Measurements from ENCODE around the gene SEPTIN12.

SEPTIN12 gene

GRCh38 chr16:4796982-4797804 lies 9.0 kb upstream of the SEPTIN12 start:
- H3K27me3 ChIP-seq (ENCODE audit: insufficient read depth, low read length, poor library complexity, severe bottlenecking), result no peaks in the 10 kb centered on the region
- no peak for TF ChIP-seq CTCF (conservative IDR thresholded peaks at IDR 0.05; ENCODE audit: low read length)
- TF ChIP-seq EZH2phosphoT487 (IDR thresholded peaks at IDR 0.05; ENCODE audit: borderline replicate concordance), result no peak
- no peaks in the 10 kb centered on the region for H3K9me3 ChIP-seq (ENCODE audit: insufficient read depth, low read depth, low read length)
- no peaks in the 10 kb centered on the region for H3K4me1 ChIP-seq (ENCODE audit: insufficient read depth, low read length, poor library complexity, severe bottlenecking)
- H3K4me2 ChIP-seq (ENCODE audit: low read depth, low read length, poor library complexity, severe bottlenecking), result no peak overlapping the region
- H3F3A ChIP-seq (ENCODE audit: low read depth), result no peaks in the 10 kb centered on the region
- no peak overlapping the region for H3K4me3 ChIP-seq (ENCODE audit: low read length, poor library complexity, severe bottlenecking)
- H3K9ac ChIP-seq (ENCODE audit: low read depth, low read length, poor library complexity, severe bottlenecking), result no peak overlapping the region
- H3K79me2 ChIP-seq (ENCODE audit: insufficient read depth, low read length), result no peaks in the 10 kb centered on the region
- no peaks in the 10 kb centered on the region for H3K9me2 ChIP-seq (replicated peaks; ENCODE audit: low read depth, low read length)
- H2AFZ ChIP-seq (ENCODE audit: low read length), result no peak overlapping the region
- H4K20me1 ChIP-seq (ENCODE audit: insufficient read depth, low read length, poor library complexity, severe bottlenecking), result no peaks in the 10 kb centered on the region
- no peaks in the 10 kb centered on the region for H3K36me3 ChIP-seq (ENCODE audit: insufficient read depth, low read length)

DNA sequence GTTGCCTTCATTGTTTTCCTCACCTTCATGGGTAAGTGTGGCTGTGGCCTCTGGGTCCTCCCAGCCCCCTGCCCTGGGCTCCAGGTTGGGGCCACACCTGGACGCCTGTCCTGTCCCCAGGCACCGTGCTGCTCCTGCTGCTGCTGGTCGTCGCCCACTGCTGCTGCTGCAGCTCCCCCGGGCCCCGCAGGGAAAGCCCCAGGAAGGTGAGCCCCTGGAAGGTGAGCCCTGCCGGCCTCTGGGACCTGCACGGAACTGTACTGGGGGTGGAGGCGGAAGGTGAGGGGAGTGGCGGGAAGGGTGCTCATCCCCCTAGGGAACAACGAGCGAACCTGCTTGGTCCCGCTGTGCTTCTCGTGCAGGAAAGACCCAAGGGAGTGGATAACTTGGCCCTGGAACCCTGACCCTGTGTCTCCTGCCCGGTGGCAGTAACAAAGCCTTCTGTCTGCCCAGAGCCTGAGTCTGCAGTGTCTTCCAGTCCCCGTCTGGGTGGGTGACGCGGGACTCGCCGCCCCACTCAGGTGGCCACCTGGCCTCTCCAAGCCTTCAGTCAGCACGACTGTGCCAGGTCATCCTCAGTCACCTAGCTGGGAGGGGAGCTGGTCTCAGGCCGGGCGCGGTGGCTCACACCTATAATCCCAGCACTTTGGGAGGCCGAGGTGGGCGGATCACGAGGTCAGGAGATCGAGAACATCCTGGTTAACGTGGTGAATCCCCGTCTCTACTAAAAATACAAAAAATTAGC lies 7.9 kb upstream of the SEPTIN12 start:
- Histone ChIP-seq H3K9ac (ENCODE audit: low read depth, low read length, poor library complexity, severe bottlenecking) (no peak overlapping the region), H2AFZ (ENCODE audit: low read length) (no peak overlapping the region), H3K9me3 (ENCODE audit: insufficient read depth, low read depth, low read length) (no peaks in the 10 kb centered on the region), H3K4me2 (ENCODE audit: low read depth, low read length, poor library complexity, severe bottlenecking) (no peak overlapping the region), H3K4me3 (ENCODE audit: low read length, poor library complexity, severe bottlenecking) (no peak overlapping the region), H4K20me1 (ENCODE audit: insufficient read depth, low read length, poor library complexity, severe bottlenecking) (no peaks in the 10 kb centered on the region), H3K36me3 (ENCODE audit: insufficient read depth, low read length) (no peaks in the 10 kb centered on the region), H3K27me3 (ENCODE audit: insufficient read depth, low read length, poor library complexity, severe bottlenecking) (no peaks in the 10 kb centered on the region), H3F3A (ENCODE audit: low read depth) (no peaks in the 10 kb centered on the region), H3K79me2 (ENCODE audit: insufficient read depth, low read length) (no peaks in the 10 kb centered on the region), H3K9me2 (replicated peaks; ENCODE audit: low read depth, low read length) (no peaks in the 10 kb centered on the region), H3K4me1 (ENCODE audit: insufficient read depth, low read length, poor library complexity, severe bottlenecking) (no peaks in the 10 kb centered on the region)
- TF ChIP-seq EZH2phosphoT487 (IDR thresholded peaks at IDR 0.05; ENCODE audit: borderline replicate concordance), result no peak
- TF ChIP-seq CTCF (conservative IDR thresholded peaks at IDR 0.05; ENCODE audit: low read length), result no peak

DNA sequence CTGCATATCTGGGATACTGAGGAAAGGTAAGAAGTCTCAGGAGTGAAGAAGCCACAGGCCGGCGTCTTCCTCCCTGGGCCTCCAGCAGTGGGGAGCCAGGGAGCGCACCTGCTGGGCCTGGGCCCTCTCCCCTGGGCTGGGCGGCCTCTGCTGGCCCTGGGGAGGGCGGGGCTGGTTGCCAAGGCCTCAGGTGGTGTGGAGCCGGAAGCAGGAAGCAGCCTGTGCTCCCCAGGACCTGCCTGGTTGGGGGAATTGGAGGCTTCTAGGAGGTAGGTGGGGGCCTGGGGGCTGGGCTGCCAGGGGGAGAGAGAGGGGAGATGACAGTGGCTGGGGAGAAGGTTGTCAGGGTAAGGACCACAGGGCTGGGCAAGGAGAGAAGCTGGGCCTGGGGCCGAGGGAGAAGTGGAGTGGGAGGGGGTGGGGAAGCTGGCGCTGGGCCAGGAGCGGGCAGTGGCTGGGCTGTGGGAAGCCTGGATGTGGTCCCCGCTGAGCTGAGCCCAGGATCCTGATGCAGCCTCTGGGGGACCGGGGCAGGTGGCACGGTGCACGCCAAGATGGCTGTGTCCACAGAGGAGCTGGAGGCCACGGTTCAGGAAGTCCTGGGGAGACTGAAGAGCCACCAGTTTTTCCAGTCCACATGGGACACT lies 7.2 kb upstream of the SEPTIN12 start, which contains the start of gene SMIM22:
TSS of gene SMIM22 (plus strand) at position 189 of the 647 bp plus-strand sequence. CDS start at position 555, 366 bp downstream.
- H3K4me2 ChIP-seq (ENCODE audit: low read depth, low read length, poor library complexity, severe bottlenecking), result no peak within 1 kb of the TSS
- TF ChIP-seq CTCF (conservative IDR thresholded peaks at IDR 0.05; ENCODE audit: low read length) (no peak), EZH2phosphoT487 (IDR thresholded peaks at IDR 0.05; ENCODE audit: borderline replicate concordance) (no peak)
- no peaks in the 10 kb centered on the region for H3K9me2 ChIP-seq (replicated peaks; ENCODE audit: low read depth, low read length)
- H3F3A ChIP-seq (ENCODE audit: low read depth), result no peaks in the 10 kb centered on the region
- H3K36me3 ChIP-seq (ENCODE audit: insufficient read depth, low read length), result no peaks in the 10 kb centered on the region
- H3K9ac ChIP-seq (ENCODE audit: low read depth, low read length, poor library complexity, severe bottlenecking), result no peak within 1 kb of the TSS
- no peaks in the 10 kb centered on the region for H4K20me1 ChIP-seq (ENCODE audit: insufficient read depth, low read length, poor library complexity, severe bottlenecking)
- H3K4me1 ChIP-seq (ENCODE audit: insufficient read depth, low read length, poor library complexity, severe bottlenecking), result no peaks in the 10 kb centered on the region
- H3K9me3 ChIP-seq (ENCODE audit: insufficient read depth, low read depth, low read length), result no peaks in the 10 kb centered on the region
- no peaks in the 10 kb centered on the region for H3K79me2 ChIP-seq (ENCODE audit: insufficient read depth, low read length)
- no peaks in the 10 kb centered on the region for H3K27me3 ChIP-seq (ENCODE audit: insufficient read depth, low read length, poor library complexity, severe bottlenecking)
- H2AFZ ChIP-seq (ENCODE audit: low read length), result no peak within 1 kb of the TSS
- H3K4me3 ChIP-seq (ENCODE audit: low read length, poor library complexity, severe bottlenecking), result no peak within 1 kb of the TSS
